GM18861 (cell line): ENCODE data around the gene FEZF2.

ENCODE experiments used
- ATAC-seq: cut with Tn5 transposase; IDR thresholded peaks from one replicate; pipeline ENCODE4 v1.9.1; 2021; ENCODE audit not compliant: unreplicated experiment

FEZF2 gene

DNA sequence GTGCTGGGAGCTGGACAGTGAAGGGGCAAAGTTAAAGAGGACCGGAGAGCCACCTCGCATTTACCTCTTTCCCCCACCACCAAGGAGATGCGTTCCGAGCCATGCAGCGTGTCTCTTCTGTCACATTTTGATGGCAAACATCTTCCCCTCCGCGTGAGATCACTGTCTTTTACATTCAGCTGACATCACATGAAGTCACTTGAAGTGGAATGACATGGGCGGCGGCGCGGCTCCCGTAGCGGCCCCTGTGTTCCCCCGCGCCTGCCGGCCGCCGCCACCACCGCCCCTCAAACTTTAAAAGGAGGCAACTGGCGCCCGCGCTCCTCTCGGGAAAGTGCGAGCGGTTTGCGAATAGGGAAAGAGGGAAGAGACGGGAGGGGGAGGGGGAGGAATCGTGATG lies at the start of gene FEZF2:
FEZF2 (minus strand) TSS at position 336 of the 400 bp plus-strand sequence. CDS start 682 bp downstream, outside the sequence.
- no peak for ATAC-seq

DNA sequence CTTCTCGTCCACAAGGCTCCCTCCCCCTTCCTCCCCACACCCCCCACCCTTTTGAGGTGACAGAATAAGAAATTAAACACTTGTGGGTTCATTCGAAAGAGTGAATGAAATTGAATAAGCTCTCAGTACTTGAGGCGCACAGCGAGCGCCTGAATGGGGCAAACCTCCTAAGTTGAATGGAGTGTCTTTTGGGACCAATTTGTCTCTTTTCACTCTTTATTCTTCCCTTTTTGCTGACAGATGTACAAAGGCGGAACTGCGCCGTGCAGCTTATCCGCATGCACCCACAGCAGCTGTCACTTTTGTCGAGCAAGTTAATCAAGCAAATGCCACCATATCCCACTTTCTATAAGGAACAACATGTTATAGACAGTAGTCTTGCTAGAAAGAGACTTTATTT lies 47.9 kb upstream of the FEZF2 start:
- no peak for ATAC-seq

DNA sequence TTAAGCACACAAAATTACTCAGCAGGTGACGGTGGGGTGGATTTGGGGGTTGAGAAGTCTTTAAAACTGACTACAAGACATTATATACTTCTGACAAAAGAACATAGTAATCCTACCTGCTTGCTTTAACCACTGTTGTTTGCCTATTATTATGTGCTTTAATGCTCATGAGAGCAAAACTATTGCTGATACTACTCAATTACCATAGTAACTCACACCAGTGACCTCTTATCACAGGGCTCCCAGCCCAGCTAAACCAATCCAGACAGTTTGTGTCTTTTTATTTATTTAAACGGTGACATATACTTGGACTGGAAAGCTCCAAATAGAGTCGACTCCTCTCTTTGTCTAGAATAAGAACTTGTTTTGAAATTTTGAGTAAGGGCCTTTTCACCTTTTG lies 42.8 kb upstream of the FEZF2 start:
- no peak for ATAC-seq

DNA sequence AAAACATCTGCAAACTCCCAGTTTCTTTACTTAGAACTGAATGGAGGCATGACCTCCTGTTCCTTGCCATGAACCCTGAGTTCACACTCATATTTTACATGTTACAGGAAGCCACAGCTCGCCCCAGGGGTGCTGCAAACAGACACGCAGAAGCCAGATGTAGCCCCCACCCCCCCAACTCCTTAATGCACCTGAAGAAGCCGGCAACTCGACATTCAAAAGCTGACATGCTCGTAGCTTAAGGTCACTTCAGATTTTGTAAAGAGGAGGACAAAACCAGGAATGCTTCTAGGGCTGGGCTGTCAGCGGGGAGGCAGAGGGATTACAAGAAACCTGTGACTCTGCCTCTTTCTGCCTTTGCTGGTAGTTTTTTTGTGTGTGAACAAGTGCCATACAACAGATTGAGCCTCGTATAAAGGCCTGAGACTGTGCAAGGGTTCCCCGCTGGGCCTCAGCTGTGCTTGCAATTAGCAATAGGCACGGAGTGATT lies 42.0 kb upstream of the FEZF2 start:
- no peak for ATAC-seq

DNA sequence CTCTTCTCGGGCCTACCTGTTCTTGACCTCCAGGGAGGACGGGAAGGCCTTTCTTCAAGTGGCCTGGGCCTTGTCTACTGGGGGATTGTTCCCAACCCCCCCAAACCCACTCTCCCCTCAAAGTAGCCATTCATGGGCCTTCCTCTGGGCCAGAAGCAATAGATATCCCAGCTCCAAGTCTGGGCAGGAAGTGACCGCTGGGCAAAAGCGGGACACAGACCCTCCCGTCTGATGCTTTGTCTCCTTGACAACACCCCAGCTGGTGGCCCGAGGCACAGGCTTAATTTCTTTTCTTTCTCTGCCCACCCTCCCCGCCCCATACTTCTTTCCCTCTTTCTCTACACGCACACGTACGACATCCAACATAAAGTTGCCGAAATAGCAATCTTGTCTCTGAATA lies 41.4 kb upstream of the FEZF2 start:
- ATAC-seq: no peak

DNA sequence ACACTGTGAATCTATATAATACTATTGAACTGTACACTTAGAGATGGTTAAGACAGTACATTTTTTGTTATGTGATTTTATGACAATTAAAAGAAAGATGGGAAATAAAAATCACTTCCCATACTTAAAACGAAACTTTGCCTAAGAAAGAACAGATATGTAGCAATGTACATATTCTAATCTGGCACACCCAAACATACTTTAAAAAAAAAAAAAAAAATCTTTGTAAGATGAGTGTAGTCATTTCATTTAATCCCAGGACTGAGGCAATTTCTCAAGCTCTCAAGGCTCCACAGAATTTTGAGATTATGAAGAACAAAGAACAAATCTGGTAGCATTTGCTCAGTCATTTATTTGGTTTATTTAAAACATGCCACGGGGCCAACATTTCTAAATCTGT lies 40.3 kb upstream of the FEZF2 start:
- no peak for ATAC-seq

DNA sequence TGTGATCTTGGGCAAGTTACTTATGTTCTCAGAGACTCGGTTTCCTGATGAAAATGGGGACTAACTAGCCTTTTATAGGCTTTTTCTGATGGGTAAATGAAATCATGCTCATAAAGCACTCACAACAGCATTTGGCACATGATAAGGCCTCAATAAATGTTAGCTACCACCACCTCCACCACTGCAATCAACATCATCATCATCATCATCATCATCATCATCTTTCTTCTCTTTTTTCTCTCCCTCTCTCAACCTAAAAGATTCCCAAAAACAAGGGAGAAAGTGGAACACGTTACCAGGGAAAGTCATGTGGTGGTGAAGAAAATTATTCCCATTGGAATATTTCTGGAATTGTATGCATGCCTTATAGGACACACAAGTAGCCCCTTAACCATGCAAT lies 33.6 kb upstream of the FEZF2 start:
- ATAC-seq: no peak

DNA sequence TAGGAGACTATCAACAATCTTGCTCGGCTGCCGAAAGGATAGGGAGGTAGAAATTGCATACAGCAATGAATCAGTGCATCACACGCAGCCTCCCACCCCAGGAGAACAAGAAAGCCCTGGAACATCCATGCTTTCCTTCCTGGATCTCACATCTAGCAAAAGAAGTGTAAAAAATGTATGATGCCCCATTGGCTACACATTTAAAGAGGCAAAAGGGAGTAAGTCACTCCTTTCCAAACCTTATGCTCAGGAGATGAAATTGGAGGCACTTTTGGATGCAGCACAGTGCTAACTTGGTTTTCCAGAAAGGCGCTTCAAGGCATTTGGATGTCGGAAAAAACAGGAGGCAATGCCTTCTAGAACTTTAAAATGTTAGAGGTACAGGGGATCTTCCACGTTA lies 32.2 kb upstream of the FEZF2 start:
- ATAC-seq: no peak

DNA sequence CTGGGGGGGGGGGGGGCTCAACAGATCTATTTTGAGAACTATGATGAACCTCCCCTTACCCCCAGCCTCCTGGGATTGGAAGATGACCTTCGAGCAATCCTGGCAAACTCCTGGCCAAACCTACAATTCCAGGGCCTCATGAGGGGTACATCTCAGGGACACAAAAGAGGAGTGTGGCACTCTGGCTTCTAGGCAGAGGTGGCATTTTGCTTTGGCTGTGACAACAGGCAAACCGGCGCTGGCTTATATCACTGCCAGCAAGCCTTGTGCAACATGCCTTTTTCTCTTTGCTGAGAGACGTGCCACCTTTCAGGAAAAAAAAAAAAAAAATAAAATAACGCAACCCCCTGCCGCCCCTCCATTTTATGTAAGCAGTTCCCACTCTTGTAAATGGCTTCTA lies 31.8 kb upstream of the FEZF2 start:
- no peak for ATAC-seq

DNA sequence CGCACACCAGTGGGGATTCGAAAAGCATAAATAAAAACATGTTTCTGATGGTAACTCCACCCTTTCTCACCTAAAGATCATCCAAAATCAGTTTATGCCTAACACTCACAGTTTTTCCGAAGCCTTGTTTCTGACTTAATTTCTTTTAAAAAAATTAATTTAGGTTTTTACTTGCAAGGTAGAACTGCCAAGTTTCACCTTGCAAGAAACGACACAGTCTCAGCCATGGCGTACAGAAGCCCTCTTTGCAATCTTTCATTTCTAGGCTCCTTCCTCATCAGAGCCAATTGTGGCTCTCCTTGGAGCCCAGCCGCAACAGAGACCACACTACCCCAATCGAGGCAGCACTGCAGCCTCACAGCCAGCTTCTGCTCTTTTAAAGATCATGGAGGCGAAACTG lies 31.0 kb upstream of the FEZF2 start:
- ATAC-seq: no peak

DNA sequence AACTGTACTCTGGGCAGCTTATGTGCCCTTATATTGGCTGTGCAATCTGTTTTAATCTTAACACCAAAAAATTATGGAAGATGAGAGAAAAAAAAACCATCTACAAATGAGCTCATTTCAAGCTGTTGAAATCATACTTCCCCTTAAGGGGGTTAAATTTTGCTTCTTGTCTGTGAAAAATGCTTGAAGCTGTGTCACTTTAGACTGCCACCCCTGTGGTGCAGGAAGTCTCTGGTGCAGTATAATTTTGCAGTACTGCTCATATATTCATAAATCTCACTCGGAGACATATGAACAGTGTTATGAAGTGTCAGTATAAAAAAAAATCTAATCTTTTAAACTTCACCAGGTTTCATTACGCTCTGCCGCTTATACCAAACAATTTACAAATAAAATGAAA lies 30.4 kb upstream of the FEZF2 start:
- ATAC-seq: no peak

DNA sequence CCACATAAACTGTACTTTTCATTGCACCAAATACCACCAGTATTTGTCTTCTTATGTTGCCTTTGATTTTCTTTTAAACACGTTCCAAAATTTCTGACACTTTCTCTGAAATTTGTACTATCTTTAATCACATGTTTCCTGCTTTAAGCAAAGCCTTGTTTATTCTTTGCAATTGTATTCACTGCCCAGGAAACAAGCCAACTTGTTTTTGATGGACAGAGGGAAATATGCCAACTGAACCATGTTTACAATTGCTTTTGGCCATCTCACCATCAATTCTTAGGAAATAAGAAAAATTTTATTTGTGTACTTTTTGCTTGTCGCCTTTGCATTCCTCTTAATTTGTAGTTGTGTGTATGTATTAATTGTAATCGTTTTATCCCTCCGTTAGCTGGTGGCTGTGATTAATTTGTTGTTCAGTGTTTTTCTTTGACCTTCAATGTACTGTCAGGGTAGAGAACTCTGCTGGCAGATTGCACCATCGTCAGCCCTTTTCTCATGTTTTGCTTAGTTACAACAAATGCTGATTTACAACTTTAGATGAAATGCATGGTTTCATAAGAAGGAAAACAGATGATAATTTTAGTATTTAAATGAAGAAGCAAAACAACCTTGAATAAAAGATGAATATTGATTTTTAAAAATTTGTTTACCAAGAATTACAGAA lies 19.4 kb upstream of the FEZF2 start:
- ATAC-seq: no peak

DNA sequence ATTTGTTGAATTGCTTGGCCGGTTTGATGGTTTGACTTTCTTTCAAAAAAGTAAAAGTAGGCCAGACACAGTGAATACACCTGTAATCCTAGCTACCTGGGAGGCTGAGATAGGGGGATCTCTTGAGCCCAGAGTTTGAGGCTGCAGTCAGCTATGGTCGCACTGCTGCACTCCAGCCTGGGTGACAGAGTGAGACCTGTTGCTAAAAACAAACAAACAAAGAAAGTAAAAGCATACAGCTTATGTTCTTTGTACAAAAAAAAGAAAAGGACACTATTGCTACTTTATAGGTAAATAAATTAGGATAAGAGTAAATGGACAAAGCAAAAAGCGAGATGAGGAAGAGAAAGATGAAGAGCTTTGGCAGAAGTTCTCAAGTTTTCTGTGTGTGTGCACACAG lies 13.9 kb upstream of the FEZF2 start:
- ATAC-seq: no peak

DNA sequence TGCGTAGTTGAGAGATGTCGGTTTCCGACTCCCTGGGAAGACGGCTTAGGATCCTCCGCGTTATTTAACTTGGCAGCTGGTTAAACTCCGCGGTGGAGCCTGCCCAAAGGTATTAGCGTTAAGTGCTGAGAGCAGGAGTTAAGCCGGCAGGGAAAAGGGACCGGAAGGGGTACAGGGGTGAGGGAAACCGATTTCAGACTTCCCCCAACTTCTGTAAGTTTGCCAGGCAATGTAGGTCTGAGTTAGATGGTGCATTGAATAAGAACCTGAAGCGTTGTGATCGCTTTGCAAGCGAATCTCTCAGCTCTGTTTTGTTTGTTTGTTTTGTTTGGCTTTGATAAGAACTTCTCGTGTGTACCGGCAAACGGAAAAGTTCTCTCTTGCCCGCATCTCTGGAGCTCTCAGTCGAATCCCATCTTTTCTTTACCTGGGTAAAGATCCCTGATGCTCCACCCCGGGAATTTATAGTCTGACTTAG lies 6.0 kb upstream of the FEZF2 start:
- no peak for ATAC-seq

DNA sequence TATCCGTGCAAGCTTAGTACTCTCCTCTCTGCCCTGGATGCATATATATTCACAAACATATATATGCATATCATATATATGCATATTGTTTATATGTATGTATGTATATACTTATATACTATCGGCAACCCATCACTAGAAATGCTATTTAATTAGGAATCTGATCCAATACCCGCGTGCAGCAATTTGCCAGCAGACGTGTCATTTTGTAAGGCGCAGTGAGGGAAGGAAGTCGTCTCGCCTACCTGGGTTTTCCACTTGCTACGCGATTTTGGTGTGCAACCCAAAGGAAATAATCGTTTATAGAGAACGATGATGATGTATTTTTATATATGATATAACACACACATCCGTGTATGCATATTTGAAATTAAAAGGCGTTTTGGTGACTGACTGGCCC lies 5.6 kb upstream of the FEZF2 start:
- ATAC-seq: no peak

DNA sequence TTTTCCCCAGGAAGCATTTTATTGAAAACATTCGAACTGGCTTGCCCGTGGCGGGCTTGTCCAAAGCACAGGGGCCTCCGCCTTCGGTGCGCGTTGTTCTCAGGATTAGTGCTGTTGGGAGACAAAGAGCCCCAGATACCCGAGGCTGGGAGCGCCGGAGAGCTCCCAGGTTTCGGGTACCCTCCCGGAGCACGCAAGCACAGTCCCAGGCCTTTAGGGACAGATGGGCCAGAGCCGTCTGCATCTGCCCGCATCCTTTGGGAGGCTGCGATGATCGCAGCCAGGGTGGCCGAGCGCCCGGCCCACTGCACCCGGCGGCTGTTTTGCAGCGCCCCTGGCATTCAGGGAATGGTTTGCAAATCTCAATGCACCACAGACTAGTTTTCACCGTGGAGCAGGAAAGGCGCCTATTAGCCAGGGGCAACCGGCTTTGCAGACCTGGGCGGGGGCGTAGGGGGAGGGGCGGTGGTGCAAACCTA lies 5.0 kb upstream of the FEZF2 start:
- no peak for ATAC-seq

DNA sequence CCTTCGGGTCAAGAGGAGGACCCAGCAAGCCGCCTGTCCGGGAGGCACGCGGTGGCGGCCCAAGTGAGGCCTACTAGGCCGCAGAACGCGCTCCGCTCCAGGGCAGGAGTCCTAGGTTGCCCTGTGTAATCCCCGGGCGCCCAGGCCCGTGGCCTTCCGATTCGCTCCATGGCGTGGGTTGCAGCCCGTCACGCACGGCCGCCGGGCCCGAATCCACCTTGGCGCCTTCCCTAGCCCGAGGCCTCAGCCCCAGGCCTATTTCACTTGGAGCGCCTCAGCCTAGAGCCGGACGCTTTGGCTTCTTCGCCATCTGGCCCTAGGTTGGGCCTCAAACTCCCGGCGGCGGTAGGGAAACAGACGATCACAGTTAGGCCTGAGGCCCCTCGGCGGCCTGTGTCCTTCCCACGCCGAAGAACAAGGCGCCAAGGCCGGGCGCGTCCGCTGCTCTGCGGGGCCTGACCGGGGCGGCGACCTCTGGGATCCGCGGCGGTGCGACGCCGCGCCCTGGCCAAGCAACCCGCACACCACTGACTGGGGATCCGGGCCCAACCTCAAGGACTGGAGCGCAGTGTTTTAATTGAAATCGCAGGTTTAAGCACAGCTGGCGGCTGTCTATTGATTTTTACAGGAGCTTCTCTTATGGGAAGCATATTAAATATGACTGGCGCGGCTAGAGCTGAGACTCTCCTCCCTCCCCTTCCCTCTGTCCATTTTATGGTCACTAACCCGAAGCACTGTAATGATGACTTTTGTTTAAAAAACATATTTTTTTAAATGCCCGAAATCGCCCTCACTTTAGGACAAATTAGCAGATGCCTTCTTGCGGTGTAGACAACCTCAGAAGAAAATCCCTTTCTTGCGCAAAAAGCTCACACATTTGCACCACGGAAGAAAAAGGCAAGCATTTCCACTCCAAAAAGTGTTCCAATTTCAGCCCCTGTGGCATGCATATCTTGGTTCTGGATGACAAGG lies 3.8 kb upstream of the FEZF2 start:
- ATAC-seq: no peak

DNA sequence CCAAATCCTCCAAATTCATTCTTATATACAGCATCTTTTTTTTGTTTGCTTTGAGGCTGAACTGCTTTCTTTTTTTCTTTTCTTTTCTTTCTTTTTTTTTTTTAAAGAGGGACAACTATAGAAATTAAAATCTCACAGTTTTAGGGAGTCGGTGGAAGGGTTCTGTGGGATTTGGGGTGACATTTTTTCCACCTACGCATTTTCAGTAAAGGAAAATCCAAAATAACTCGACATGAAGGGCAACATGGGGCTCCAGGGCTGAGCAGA lies 3.0 kb upstream of the FEZF2 start:
- ATAC-seq: no peak

DNA sequence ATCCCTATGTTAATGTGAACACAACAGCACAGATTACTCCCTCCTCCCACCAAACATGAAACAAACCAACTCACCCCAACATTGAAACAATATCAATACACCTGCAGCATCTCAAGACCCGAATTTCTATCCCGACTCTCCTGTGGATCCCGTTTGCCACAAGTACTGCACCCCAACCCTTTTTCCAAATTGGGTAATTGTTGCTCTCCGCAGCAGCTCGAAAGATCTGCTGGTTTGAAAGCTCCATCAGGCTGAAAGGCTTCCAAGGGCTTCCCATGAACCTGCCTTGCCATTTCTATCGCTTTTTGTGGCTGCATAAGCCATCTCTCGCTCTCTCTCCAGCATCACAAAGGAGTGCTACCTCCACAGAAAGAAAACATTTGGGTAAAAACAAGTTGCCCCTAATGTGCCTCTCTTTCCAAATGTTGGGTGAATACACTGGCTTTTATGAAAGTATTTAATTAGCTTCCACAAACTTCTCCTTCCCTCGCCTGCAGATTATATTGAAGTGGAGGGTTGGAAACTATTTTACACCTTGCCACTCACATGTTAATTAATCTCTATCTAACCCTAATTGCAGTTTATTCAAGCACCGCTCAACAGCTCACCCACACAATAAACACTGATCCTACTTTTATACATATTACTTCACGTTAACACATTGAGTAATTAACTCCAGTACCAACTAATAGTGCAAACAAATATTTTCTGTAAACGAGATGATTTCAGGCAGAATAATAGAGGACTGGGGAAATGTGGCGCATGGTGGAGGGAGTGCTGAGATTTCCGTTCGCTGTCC lies 2.5 kb upstream of the FEZF2 start:
- no peak for ATAC-seq

DNA sequence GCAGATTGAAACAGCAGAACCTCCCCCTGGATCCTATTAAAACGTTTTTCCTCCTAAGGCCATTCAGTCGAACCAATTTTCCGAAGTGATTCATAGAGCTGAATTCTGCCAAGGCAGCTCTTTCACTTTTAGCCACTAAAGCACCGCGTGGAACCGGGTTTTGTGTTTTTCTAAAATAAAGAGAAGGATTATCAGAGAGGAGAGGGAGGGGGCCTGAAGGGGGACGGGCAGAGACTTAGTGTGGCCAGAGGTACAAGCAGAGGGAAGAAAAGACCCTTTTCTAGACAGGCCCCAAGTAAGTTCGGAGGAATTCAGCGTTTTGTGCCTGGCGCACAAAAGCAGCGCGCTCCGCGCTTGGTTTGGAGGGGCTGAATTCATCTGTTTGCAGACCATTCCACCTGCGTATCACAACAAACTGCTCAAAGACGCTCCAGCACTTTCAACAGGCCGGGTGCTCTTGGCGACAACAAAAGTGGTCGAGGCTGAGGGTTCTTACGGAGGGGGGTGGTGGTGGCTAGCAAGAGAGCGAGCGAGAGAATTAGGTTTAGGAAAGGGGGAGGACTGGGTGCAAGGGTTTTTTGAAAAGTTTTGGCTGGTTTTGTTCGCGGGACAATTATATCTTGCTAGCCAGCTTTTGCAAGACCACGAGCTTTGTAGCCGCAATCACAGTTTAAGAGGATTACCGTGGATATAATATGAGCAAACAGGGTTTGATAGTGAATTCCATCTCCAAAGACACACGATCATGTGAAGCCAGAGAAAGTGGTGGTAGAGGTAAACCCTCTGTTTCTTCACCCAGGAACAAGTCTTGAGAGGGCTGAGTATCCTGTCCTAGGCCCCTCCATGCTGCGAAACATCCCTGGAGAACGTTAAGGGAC lies 1.2 kb upstream of the FEZF2 start:
- ATAC-seq: no peak
